GM23248 (cell line): ENCODE data around the gene TUBGCP6.

Source experiments
- EZH2 ChIP-seq: fragments of 200-600 bp; sonication (generic); IDR thresholded peaks from 2 replicates; pipeline ENCODE4 v1.6.1; 2018; ENCODE audit warnings: antibody characterized with exemption, mild to moderate bottlenecking; ENCODE audit not compliant: insufficient read depth, poor library complexity, severe bottlenecking
- EZH2phosphoT487 ChIP-seq: fragments of 200-600 bp; sonication (generic); IDR thresholded peaks from 2 replicates; pipeline ENCODE4 v1.6.1; 2018; ENCODE audit warnings: antibody characterized with exemption, moderate library complexity, mild to moderate bottlenecking, low read depth; ENCODE audit not compliant: insufficient read depth

- TF ChIP-seq EZH2phosphoT487 (no peak), EZH2 (no peak)
Observed at GRCh38 chr22:50264104-50264745, 19.4 kb upstream of the TUBGCP6 start.
